Osteocyte (in vitro differentiated cells): ENCODE data around the gene CRB1. TPM values are rescaled to one million over a fixed set of nuclear protein-coding genes. Genes with fewer than 3 reads are reported as not detected.

ENCODE experiments used
- DNase-seq: peaks from one replicate; pipeline ENCODE4 v3.0.0; 2021; ENCODE audit warnings: mixed read lengths; ENCODE audit not compliant: unreplicated experiment; ENCODE audit errors: extremely low spot score
- H3K27ac Mint-ChIP-seq: one replicate; pipeline ENCODE4 v1.8.0; 2021; ENCODE audit warnings: mild to moderate bottlenecking, mixed read lengths; ENCODE audit not compliant: unreplicated experiment
- H3K27me3 Mint-ChIP-seq: one replicate; pipeline ENCODE4 v1.8.0; 2021; ENCODE audit warnings: mixed read lengths; ENCODE audit not compliant: unreplicated experiment
- H3K36me3 Mint-ChIP-seq: one replicate; pipeline ENCODE4 v1.8.0; 2021; ENCODE audit warnings: mixed read lengths; ENCODE audit not compliant: unreplicated experiment
- H3K4me1 Mint-ChIP-seq: one replicate; pipeline ENCODE4 v1.8.0; 2021; ENCODE audit warnings: mixed read lengths; ENCODE audit not compliant: unreplicated experiment
- H3K4me3 Mint-ChIP-seq: one replicate; pipeline ENCODE4 v1.8.0; 2021; ENCODE audit warnings: mild to moderate bottlenecking, moderate library complexity, mixed read lengths; ENCODE audit not compliant: unreplicated experiment
- H3K9me3 Mint-ChIP-seq: one replicate; pipeline ENCODE4 v1.8.0; 2021; ENCODE audit warnings: mixed read lengths; ENCODE audit not compliant: unreplicated experiment
- total RNA-seq: library from RNA; stranded (reverse); gene quantifications from 2 replicates; pipeline ENCODE4 v1.2.1, GENCODE V29; 2021
- TF ChIP-seq, protein P1 (sequence below): fragments of 200-600 bp; sonication (generic); IDR thresholded peaks from 2 replicates; pipeline ENCODE4 v1.5.0; 2021; ENCODE audit warnings: antibody characterized with exemption, mild to moderate bottlenecking, moderate library complexity

Gene CRB1
- total RNA-seq, 1 donor from 2014 or later: not detected

- no peaks in the 10 kb centered on the region for H3K36me3 Mint-ChIP-seq
- peaks cover 28% of the 10 kb centered on the region for H3K27me3 Mint-ChIP-seq
- TF ChIP-seq, protein P1, sequence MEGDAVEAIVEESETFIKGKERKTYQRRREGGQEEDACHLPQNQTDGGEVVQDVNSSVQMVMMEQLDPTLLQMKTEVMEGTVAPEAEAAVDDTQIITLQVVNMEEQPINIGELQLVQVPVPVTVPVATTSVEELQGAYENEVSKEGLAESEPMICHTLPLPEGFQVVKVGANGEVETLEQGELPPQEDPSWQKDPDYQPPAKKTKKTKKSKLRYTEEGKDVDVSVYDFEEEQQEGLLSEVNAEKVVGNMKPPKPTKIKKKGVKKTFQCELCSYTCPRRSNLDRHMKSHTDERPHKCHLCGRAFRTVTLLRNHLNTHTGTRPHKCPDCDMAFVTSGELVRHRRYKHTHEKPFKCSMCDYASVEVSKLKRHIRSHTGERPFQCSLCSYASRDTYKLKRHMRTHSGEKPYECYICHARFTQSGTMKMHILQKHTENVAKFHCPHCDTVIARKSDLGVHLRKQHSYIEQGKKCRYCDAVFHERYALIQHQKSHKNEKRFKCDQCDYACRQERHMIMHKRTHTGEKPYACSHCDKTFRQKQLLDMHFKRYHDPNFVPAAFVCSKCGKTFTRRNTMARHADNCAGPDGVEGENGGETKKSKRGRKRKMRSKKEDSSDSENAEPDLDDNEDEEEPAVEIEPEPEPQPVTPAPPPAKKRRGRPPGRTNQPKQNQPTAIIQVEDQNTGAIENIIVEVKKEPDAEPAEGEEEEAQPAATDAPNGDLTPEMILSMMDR: no peak
- H3K9me3 Mint-ChIP-seq: no peaks in the 10 kb centered on the region
- no peak overlapping the region for H3K27ac Mint-ChIP-seq
- no peak overlapping the region for H3K4me3 Mint-ChIP-seq
- no peaks in the 10 kb centered on the region for H3K4me1 Mint-ChIP-seq
- DNase-seq: no peak
Measured at GRCh38 chr1:197286634-197287033, 18.6 kb downstream of the CRB1 start.

DNA sequence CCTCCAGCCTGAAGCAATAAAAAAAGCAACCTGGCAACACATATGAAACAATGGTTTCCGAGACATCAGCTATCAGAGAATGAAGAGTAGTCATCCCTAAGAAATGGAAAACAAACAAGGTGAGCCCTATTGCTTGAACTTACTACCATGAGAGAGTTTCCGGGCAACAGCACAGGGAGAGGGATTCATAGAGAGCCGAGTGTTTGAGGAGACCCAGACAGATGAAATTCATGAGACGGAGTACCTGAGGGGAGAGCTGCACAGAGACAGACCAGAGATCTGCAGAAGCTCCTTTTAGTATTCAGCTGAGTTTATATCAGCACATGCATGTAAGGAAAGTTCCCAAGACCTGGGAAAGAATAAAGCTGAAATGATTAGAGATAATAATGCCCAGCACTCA lies 19.8 kb downstream of the CRB1 start:
- Mint-ChIP-seq H3K9me3 (no peaks in the 10 kb centered on the region), H3K4me1 (no peaks in the 10 kb centered on the region), H3K4me3 (no peak overlapping the region)

DNA sequence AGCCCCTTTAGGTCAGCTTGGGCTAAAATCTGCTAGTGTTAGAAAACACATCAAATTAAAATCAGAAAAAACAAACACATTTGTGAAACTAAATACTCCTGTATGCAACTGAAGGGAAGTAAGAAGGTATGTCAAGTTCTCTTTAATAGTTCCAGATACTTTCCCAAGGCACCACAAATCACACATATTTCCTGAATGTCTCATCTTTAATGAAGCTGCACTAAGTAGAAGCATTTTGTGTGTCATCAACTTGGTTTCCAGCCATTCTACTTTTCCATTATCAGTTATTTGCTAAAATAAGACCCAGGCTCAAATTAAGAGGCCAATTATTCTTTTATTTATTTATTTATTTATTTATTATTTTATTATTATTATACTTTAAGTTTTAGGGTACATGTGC lies 34.7 kb downstream of the CRB1 start:
- no peak overlapping the region for H3K27ac Mint-ChIP-seq
- H3K4me1 Mint-ChIP-seq: peaks cover 3% of the 10 kb centered on the region
- no peaks in the 10 kb centered on the region for H3K36me3 Mint-ChIP-seq
- no peaks in the 10 kb centered on the region for H3K9me3 Mint-ChIP-seq
- no peaks in the 10 kb centered on the region for H3K27me3 Mint-ChIP-seq
- no peak overlapping the region for H3K4me3 Mint-ChIP-seq
- no peak for DNase-seq
- TF ChIP-seq, protein P1: no peak

More for the DNA sequence above, 19.8 kb downstream of the CRB1 start:
- peaks cover 28% of the 10 kb centered on the region for H3K27me3 Mint-ChIP-seq
- H3K27ac Mint-ChIP-seq: no peak overlapping the region
- no peaks in the 10 kb centered on the region for H3K36me3 Mint-ChIP-seq
- no peak for DNase-seq
- TF ChIP-seq, protein P1: no peak

DNA sequence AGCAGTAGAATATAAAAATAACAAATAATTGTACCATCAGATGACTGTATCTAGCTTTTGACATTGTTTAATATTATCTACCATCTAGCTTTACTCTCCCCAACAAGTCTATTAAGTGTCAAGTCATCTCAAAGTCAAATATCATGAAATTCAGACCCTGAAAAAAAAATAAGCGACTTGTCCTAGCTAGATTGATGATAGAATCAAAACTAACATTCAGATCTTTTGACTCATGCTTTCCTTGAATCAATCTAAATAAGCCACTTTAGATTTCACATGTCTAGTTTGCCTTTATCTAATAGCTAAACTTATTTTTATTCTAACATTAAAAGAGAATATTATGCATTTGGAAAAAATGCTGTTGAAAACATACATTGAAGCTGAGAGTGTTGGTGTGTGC lies 35.4 kb downstream of the CRB1 start:
- Mint-ChIP-seq H3K36me3 (no peaks in the 10 kb centered on the region), H3K4me3 (no peak overlapping the region), H3K27me3 (no peaks in the 10 kb centered on the region), H3K4me1 (peaks cover 3% of the 10 kb centered on the region), H3K9me3 (no peaks in the 10 kb centered on the region), H3K27ac (no peak overlapping the region)
- no peak for DNase-seq
- TF ChIP-seq, protein P1: no peak

- TF ChIP-seq, protein P1: no peak
- Mint-ChIP-seq H3K9me3 (no peaks in the 10 kb centered on the region), H3K4me3 (no peak overlapping the region), H3K27ac (no peak overlapping the region), H3K36me3 (no peaks in the 10 kb centered on the region), H3K4me1 (peaks cover 3% of the 10 kb centered on the region), H3K27me3 (no peaks in the 10 kb centered on the region)
- no peak for DNase-seq
Measured at GRCh38 chr1:197304638-197305200, 36.7 kb downstream of the CRB1 start.
